K562 (cell line): Measurements from ENCODE around the gene RAPGEF5. TPM values are rescaled to one million over a fixed set of nuclear protein-coding genes. Genes with fewer than 3 reads are reported as not detected.
A peak's percentile ranks its signal among the peaks of the same experiment; 100 is the strongest.

ENCODE experiments used
- FOXJ2 ChIP-seq: fragments of 200-800 bp; sonication (Bioruptor generic); IDR thresholded peaks from 2 replicates; pipeline ENCODE4 v1.6.1; 2016; ENCODE audit warnings: missing genetic modification characterization, missing compliant biosample characterization
- GATAD2B ChIP-seq: fragments of 450-650 bp; IDR thresholded peaks from 2 replicates; pipeline ENCODE4 v1.6.1; 2017; ENCODE audit warnings: mild to moderate bottlenecking, borderline replicate concordance
- KLF13 ChIP-seq: fragments of 450-650 bp; IDR thresholded peaks from 2 replicates; pipeline ENCODE4 v1.6.1; 2016; ENCODE audit warnings: missing genetic modification characterization, low read depth, mild to moderate bottlenecking, missing compliant biosample characterization, moderate library complexity, borderline replicate concordance
- MBD2 ChIP-seq: sonication (generic); IDR thresholded peaks from 2 replicates; pipeline ENCODE4 v1.6.1; 2016; ENCODE audit warnings: low read depth, borderline replicate concordance
- PRMT5 ChIP-seq: sonication (generic); formaldehyde crosslinking; IDR thresholded peaks from 2 replicates; pipeline ENCODE4 v1.5.0; 2020; ENCODE audit warnings: missing genetic modification reagents
- PTBP1 ChIP-seq: fragments of 200-400 bp; formaldehyde crosslinking; IDR thresholded peaks from 2 replicates; pipeline ENCODE4 v1.6.1; 2017; ENCODE audit warnings: low read depth, low read length
- RFX1 ChIP-seq: fragments of 450-650 bp; IDR thresholded peaks from 2 replicates; pipeline ENCODE4 v1.6.1; 2016; ENCODE audit warnings: mild to moderate bottlenecking, moderate library complexity
- RHOXF2B ChIP-seq: fragments of 250-450 bp; sonication (Bioruptor Pico); conservative IDR thresholded peaks from 2 replicates; pipeline ENCODE4 v1.5.1; 2021
- ZNF197 ChIP-seq: fragments of 200-800 bp; sonication (Bioruptor generic); IDR thresholded peaks from 2 replicates; pipeline ENCODE4 v1.6.1; 2016; ENCODE audit warnings: low read depth, missing genetic modification characterization, missing compliant biosample characterization
- ZNF347 ChIP-seq: fragments of 450-650 bp; formaldehyde crosslinking; IDR thresholded peaks from 2 replicates; pipeline ENCODE4 v1.4.0; 2020; ENCODE audit warnings: low read depth, mild to moderate bottlenecking, moderate library complexity
- ZNF445 ChIP-seq: fragments of 250-450 bp; sonication (Bioruptor Pico); IDR thresholded peaks from 2 replicates; pipeline ENCODE4 v1.4.0; 2020; ENCODE audit warnings: low read depth, mild to moderate bottlenecking, moderate library complexity
- ZNF830 ChIP-seq: fragments of 250-450 bp; sonication (Bioruptor Pico); IDR thresholded peaks from 2 replicates; pipeline ENCODE4 v1.5.0; 2021; ENCODE audit warnings: mild to moderate bottlenecking
- polyA plus RNA-seq, 8 experiments: library from polyadenylated mRNA; depleted of rRNA in 4 of 8; stranded (reverse) in 5 of 8; unstranded in 3 of 8; fragments of >200 nt; fragmentation: Nextera tagmentation in 2 of 8; fragmentation: Illumina TruSeq in 1 of 8; extraction: Ambion mirVana in 2 of 8; extraction: Trizol in 1 of 8; gene quantifications; 2 replicates each; pipeline versions ENCODE4 v1.2.1 to v1.2.3, GENCODE V29; 2011 to 2014; ENCODE audit warnings: inconsistent platforms in 1 of 8, missing spikeins in 1 of 8
- total RNA-seq, 7 experiments: library from RNA; depleted of rRNA in 6 of 7; stranded (reverse); fragments of >200 nt in 6 of 7; fragmentation: Illumina TruSeq in 2 of 7; extraction: Trizol in 2 of 7; gene quantifications; 2 replicates each; pipeline versions ENCODE4 v1.2.1 to v1.2.3, GENCODE V29; 2011 to 2021; ENCODE audit warnings: low replicate concordance in 1 of 7
- TF ChIP-seq, protein P1 (sequence below): sonication (generic); formaldehyde crosslinking; IDR thresholded peaks from 2 replicates; pipeline ENCODE4 v1.8.0; 2023; ENCODE audit warnings: mild to moderate bottlenecking, missing genetic modification reagents
- TF ChIP-seq, protein P2 (sequence below), 2 experiments: fragments of 200-800 bp in 1 of 2; sonication (Bioruptor generic) in 1 of 2; sonication (generic) in 1 of 2; formaldehyde crosslinking in 1 of 2; IDR thresholded peaks in 1 of 2; conservative IDR thresholded peaks in 1 of 2; 2 replicates each; pipeline versions ENCODE4 v1.5.0 to v1.6.1; 2016 to 2020; ENCODE audit warnings: missing compliant biosample characterization in 1 of 2, missing genetic modification characterization in 1 of 2, missing genetic modification reagents in 1 of 2
- TF ChIP-seq, protein P3 (sequence below), 2 experiments: fragments of 450-650 bp in 1 of 2; sonication (generic) in 1 of 2; formaldehyde crosslinking in 1 of 2; IDR thresholded peaks; 2 replicates each; pipeline versions ENCODE4 v1.7.1 to v1.9.0; 2016 to 2022; ENCODE audit warnings: inconsistent platforms in 1 of 2, mild to moderate bottlenecking in 1 of 2, missing genetic modification reagents in 1 of 2

Gene RAPGEF5
- total and polyA plus RNA-seq, 9 of the 15 experiments (the other 6 are each of a cell fraction or from before 2014, with no cell fraction given): 0.39 to 2.0 (median 1.1) TPM

DNA sequence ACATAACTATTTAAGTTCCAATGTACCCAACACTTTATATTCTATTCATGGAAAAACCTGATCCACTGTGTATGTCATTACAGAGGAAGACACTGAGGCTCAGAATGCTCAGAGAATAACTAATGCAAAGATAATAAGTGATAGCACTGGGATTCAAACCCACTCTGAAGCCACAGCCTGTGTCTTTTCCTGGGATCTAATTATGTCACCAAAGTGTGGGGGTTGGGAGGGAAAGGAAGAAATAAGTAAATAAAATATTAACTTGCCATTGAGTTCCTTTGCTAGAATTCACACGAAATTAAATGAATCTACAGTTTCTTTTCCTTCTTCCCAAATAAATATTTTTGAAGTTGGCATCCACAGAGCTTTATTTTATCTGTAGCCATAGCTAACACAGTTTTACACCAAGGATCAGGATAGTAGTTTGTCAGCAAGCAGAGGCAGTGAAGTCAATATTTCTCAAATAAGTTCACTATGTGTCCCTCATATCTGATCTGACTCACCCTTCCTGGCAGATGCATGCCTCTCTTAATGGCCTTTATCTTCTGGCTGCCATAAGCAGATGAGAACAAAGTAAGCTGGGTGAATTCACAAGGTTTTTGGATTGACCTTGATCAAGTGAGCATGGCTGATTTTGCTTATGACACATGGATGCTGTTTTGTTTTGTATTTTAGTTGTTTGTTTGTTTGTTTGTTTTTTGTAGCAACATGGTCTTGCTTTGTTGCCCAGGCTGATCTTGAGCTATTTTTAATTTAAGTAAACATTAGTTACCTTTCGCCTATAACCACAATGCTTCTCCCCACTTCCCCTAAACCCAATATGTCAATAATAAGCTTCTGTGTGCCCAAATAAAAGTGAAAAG, 6.3 kb downstream of the RAPGEF5 start (continued):
- TF ChIP-seq, protein P1, sequence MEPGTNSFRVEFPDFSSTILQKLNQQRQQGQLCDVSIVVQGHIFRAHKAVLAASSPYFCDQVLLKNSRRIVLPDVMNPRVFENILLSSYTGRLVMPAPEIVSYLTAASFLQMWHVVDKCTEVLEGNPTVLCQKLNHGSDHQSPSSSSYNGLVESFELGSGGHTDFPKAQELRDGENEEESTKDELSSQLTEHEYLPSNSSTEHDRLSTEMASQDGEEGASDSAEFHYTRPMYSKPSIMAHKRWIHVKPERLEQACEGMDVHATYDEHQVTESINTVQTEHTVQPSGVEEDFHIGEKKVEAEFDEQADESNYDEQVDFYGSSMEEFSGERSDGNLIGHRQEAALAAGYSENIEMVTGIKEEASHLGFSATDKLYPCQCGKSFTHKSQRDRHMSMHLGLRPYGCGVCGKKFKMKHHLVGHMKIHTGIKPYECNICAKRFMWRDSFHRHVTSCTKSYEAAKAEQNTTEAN (CRISPR knock-in tag): no peak
- TF ChIP-seq MBD2 (peak; percentile 77), PRMT5 (CRISPR knock-in tag) (no peak), ZNF197 (CRISPR knock-in tag) (no peak), RFX1 (no peak), KLF13 (no peak), ZNF830 (CRISPR knock-in tag) (no peak), GATAD2B (peak; percentile 86; the same call in 1 of the 2 replicates), FOXJ2 (peak; percentile 91), ZNF445 (CRISPR knock-in tag) (0 out of 2 replicates have a peak, but pooled peaks have one; percentile 56), PTBP1 (no peak), ZNF347 (CRISPR knock-in tag) (no peak), RHOXF2B (CRISPR knock-in tag) (no peak)
- TF ChIP-seq, protein P2, sequence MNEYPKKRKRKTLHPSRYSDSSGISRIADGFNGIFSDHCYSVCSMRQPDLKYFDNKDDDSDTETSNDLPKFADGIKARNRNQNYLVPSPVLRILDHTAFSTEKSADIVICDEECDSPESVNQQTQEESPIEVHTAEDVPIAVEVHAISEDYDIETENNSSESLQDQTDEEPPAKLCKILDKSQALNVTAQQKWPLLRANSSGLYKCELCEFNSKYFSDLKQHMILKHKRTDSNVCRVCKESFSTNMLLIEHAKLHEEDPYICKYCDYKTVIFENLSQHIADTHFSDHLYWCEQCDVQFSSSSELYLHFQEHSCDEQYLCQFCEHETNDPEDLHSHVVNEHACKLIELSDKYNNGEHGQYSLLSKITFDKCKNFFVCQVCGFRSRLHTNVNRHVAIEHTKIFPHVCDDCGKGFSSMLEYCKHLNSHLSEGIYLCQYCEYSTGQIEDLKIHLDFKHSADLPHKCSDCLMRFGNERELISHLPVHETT (CRISPR knock-in tag; conservative IDR thresholded peaks at IDR 0.05 in 1 of 2, IDR thresholded peaks at IDR 0.05 in 1 of 2): peak in 1 of 2 experiments; percentile 81; a peak in 2 of 4 replicates
- TF ChIP-seq, protein P3, sequence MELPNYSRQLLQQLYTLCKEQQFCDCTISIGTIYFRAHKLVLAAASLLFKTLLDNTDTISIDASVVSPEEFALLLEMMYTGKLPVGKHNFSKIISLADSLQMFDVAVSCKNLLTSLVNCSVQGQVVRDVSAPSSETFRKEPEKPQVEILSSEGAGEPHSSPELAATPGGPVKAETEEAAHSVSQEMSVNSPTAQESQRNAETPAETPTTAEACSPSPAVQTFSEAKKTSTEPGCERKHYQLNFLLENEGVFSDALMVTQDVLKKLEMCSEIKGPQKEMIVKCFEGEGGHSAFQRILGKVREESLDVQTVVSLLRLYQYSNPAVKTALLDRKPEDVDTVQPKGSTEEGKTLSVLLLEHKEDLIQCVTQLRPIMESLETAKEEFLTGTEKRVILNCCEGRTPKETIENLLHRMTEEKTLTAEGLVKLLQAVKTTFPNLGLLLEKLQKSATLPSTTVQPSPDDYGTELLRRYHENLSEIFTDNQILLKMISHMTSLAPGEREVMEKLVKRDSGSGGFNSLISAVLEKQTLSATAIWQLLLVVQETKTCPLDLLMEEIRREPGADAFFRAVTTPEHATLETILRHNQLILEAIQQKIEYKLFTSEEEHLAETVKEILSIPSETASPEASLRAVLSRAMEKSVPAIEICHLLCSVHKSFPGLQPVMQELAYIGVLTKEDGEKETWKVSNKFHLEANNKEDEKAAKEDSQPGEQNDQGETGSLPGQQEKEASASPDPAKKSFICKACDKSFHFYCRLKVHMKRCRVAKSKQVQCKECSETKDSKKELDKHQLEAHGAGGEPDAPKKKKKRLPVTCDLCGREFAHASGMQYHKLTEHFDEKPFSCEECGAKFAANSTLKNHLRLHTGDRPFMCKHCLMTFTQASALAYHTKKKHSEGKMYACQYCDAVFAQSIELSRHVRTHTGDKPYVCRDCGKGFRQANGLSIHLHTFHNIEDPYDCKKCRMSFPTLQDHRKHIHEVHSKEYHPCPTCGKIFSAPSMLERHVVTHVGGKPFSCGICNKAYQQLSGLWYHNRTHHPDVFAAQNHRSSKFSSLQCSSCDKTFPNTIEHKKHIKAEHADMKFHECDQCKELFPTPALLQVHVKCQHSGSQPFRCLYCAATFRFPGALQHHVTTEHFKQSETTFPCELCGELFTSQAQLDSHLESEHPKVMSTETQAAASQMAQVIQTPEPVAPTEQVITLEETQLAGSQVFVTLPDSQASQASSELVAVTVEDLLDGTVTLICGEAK (IDR thresholded peaks at IDR 0.05): no peak
- TF ChIP-seq, protein P3 (CRISPR knock-in tag; IDR thresholded peaks at IDR 0.05): no peak
